ENCODE measurements around the gene ENKUR. TPM values are rescaled to one million over a fixed set of nuclear protein-coding genes. Genes with fewer than 3 reads are reported as not detected.

ENKUR gene
- total RNA-seq, 6 experiments from 2014 or later: 0.15 to 1.00 (median 0.27) TPM

- ATAC-seq (no peak), DNase-seq (no peak)
- no peak overlapping the region for H3K4me3 ChIP-seq
- no peak overlapping the region for H3K27ac ChIP-seq
- H3K4me1 ChIP-seq: no peaks in the 10 kb centered on the region
- H3K9me3 ChIP-seq: no peaks in the 10 kb centered on the region
- H3K36me3 ChIP-seq: no peaks in the 10 kb centered on the region
- H3K27me3 ChIP-seq: no peaks in the 10 kb centered on the region
- TF ChIP-seq CTCF (IDR thresholded peaks at IDR 0.05) (no peak), POLR2A (IDR thresholded peaks at IDR 0.05) (no peak)
- WGBS (ENCODE audit: insufficient coverage, low coverage, low lambda C conversion rate, missing lambda C conversion rate): 87% methylated on average over 5 of the region's 5 CpGs
- intact Hi-C loops (cut with DNase I): no loop called here
Measured at GRCh38 chr10:24950439-24950838, 65.5 kb downstream of the ENKUR start.

- Histone ChIP-seq H3K36me3 (no peaks in the 10 kb centered on the region), H3K27me3 (no peaks in the 10 kb centered on the region), H3K9me3 (no peaks in the 10 kb centered on the region), H3K27ac (no peak overlapping the region), H3K4me3 (no peak overlapping the region), H3K4me1 (no peaks in the 10 kb centered on the region)
- no peak for ATAC-seq
- WGBS (ENCODE audit: insufficient coverage, low coverage, low lambda C conversion rate, missing lambda C conversion rate): 82% methylated on average over 3 of the region's 3 CpGs
- DNase-seq: no peak
- TF ChIP-seq CTCF (IDR thresholded peaks at IDR 0.05) (no peak), POLR2A (IDR thresholded peaks at IDR 0.05) (no peak)
- intact Hi-C loops (cut with DNase I): no loop called here
Measured at GRCh38 chr10:24949616-24950015, 66.3 kb downstream of the ENKUR start.

DNA sequence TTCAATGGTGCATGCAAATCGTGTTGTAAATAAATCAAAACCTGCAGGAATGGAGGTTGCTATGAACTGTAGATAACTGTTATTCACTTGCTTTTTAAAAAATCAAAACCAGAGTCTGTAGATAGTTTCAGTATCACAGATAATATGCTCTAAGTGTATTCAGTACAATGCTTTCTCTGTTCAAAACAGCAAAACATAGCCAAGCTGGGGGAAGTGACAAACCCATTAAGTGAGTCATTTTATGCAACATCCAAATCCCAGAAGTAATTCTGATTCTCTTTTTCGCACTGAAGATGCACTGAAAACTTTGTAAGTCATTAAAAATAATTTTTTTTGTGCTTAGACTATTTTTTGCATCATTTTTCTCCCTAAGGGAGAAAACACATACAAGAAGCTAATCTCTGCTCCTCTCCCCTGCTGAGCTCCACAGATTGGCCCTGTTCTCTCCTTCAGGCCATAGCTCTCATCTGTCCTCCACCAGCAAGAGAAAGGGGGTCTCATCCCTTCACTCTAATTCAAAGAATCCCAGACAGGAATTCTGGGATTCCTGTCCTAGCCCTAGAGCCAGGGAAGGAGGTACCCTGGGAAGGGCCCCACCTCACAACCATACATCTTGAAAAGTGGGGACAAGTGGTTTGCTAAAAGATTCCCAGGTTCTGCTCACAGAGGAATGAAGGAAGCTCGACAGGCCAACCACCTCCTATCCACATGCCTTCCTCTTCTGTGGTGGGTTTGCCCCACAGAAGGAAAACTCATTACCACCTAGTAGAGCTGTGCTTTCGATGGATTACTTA is 68.5 kb downstream of the ENKUR start:
- H3K4me1 ChIP-seq: no peaks in the 10 kb centered on the region
- no peak for ATAC-seq

DNA sequence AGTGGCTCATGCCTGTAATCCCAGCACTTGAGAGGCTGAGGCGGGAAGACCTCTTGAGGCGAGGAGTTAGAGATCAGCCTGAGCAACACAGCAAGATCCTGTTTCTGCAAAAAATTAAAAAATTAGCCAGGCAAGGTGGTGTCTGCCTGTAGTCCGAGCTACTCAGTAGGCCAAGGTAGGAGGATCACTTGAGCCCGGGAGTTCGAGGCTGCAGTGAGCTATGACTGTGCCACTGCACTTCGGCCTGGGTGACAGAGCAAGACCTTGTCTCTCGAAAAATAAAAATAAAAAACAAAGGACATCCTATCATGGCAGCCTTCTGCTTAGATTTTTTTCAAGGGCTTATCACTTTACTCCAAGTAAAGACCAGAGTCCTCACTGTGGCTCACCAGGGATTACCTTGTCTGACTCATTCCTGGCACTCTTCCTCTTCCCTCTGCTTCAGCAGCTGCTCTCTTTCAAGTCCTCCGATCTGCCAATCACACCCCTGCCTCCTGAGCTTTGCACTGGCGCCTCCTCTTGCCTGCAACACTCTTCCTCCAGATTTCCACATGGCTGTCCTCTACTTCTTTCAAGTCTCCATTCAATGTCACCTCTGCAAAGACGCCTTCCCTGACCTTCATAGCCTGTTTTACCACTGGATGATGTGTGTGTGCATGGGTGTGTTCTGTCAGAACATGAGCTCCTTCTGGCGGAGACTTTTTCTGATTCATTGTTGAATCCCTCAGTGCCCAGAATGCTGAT is 71.3 kb downstream of the ENKUR start:
- no peaks in the 10 kb centered on the region for H3K36me3 ChIP-seq
- H3K9me3 ChIP-seq: no peaks in the 10 kb centered on the region
- 90% methylated on average over 9 of the region's 11 CpGs for WGBS (ENCODE audit: insufficient coverage, low coverage, low lambda C conversion rate, missing lambda C conversion rate)
- TF ChIP-seq POLR2A (IDR thresholded peaks at IDR 0.05): no peak
- no peak for TF ChIP-seq CTCF (IDR thresholded peaks at IDR 0.05)
- H3K4me3 ChIP-seq: no peak overlapping the region
- intact Hi-C loops (cut with DNase I): no loop called here
- DNase-seq (no peak), ATAC-seq (peak in 1 of 4 donors; percentile 66)
- H3K27me3 ChIP-seq: no peaks in the 10 kb centered on the region
- H3K4me1 ChIP-seq: no peaks in the 10 kb centered on the region
- H3K27ac ChIP-seq: no peak overlapping the region

More for the DNA sequence above, 68.5 kb downstream of the ENKUR start:
- intact Hi-C loops (cut with DNase I): no loop called here
- no peak for DNase-seq
- no peak for TF ChIP-seq CTCF (IDR thresholded peaks at IDR 0.05)
- no peak for TF ChIP-seq POLR2A (IDR thresholded peaks at IDR 0.05)
- H3K27ac ChIP-seq: no peak overlapping the region
- no peaks in the 10 kb centered on the region for H3K36me3 ChIP-seq
- H3K4me3 ChIP-seq: no peak overlapping the region
- WGBS (ENCODE audit: insufficient coverage, low coverage, low lambda C conversion rate, missing lambda C conversion rate): 82% methylated on average over 4 of the region's 4 CpGs
- no peaks in the 10 kb centered on the region for H3K9me3 ChIP-seq
- H3K27me3 ChIP-seq: no peaks in the 10 kb centered on the region

All from right lobe of liver (tissue), 6 donors.